NCI-H2029 treated with DMSO at 0.1 percent for 48 hours (cell line): ENCODE data around the gene ZNF490.
"Not testable (repeated sequence)": the region's sequence is repeated elsewhere in the genome, so short reads cannot be mapped to it uniquely, and the experiment has no call there.

Experiments used
- DNase-seq: peaks from one replicate; lab custom pipeline; 2025; lab: John Stamatoyannopoulos, UW

ZNF490 gene

DNA sequence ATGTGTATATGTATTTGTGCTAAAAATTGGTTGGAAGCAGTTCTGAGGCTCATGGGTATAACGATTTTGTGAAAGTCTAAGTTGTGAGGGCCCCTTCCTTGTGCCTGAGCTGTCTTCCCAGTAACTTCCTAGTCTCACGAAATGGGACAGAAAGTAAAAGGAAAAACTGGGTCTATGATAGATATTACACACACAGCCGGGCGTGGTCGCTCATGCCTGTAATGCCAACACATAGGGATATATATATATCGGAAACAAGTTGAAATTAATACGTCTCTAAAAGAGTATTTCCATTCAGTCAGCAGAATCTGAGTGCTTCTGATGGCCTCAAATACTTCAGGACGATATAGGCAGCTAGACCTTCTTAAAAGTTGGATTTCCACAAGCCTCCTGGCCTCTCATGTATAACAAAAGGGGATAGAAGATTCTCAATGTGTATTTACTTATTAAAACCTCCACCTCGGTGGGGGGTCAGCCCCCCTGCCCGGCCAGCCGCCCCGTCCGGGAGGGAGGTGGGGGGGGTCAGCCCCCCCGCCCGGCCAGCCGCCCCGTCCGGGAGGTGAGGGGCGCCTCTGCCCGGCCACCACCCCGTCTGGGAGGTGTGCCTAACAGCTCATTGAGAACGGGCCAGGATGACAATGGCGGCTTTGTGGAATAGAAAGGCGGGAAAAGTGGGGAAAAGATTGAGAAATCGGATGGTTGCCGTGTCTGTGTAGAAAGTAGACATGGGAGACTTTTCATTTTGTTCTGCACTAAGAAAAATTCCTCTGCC is 10.8 kb upstream of the ZNF490 start:
- not testable (repeated sequence) for DNase-seq

DNA sequence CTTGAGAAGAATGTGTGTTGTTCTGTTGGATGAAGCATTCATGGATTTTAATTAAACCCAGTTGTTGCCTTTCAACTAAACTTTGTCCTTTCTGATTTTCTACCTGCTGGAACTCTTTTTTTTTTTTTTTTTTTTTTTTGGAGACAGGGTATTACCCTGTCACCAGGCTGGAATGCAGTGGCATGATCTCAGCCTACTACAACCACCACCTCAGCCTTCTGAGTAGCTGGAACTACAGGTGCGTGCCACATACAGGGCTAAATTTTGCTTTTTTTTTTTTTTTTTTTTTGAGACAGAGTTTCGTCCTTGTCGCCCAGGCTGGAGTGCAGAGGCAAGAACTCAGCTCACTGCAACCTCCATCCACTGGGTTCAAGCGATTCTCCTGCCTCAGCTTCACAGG is 7.0 kb upstream of the ZNF490 start:
- DNase-seq = no peak

DNA sequence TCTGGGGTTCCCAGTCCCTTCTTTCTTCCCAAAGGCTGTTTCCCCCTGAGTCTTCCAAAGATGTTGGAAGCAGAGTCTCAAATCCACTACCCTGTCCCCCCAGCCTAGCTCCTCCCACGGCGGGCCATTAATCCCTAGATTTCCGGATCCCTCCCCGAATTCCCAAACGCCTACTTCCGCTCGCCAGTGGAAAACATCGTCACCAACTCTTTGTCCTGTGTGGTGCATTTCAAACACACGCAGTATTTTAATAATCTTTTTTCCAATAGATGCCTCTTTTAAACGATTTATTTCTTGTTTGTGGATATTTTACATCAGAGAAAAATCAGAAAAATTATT is 717 bp upstream of the ZNF490 start:
- DNase-seq = peak; percentile 38

DNA sequence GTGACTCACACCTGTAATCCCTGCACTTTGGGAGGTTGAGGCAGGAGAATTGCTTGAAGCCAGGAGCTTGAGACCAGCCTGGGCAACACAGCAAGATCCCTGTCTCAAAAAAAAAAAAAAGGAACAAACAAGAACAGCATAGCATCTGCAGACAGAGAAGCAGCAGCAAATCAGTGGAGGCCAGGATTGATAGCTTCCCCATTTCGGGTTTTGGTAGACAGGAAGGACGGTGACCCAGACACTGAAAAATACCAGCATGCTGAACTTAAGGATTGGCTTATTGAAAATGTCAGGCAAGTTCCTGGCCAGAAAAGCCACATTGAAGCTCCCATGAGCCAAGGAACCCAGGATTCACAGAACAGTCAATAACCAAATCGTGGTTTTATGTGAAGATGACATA is 3.0 kb downstream of the ZNF490 start:
- no peak for DNase-seq

DNA sequence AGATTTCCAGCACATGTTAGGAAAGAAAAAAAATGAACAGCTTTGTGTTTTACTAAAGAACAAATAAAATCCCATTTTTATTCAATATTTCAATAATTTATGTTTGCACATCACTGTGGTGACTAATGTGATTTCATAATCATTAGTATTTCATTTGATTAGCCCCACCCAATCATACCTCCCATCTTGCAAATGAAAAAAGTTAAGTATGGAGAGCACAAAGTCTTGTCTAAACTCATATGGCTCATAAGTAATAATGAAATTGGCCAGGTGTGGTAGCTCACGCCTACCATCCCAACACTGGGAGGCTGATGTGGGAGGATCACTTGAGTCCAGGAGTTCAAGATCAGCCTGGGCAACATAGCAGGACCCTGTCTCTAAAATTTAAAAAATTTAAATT is 3.8 kb downstream of the ZNF490 start:
- DNase-seq = no peak

DNA sequence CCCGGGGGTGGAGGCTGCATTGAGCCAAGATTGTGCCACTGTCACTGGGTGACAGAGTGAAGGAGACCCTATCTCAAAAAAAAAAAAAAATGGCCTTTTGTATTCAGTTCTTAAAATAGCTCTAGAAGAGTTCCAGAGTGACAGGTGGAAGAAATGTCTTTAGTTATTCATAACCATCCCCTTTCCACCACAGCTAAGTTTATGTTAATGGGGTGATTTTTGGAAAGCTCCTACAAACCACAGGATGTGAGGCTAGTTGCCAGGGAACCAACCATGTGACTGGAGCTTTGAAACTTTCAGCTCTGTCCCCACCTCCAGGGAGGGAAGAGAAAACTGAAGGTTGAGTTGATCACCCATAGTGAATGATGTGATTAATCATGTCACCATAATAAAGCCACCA is 6.9 kb downstream of the ZNF490 start:
- no peak for DNase-seq

DNA sequence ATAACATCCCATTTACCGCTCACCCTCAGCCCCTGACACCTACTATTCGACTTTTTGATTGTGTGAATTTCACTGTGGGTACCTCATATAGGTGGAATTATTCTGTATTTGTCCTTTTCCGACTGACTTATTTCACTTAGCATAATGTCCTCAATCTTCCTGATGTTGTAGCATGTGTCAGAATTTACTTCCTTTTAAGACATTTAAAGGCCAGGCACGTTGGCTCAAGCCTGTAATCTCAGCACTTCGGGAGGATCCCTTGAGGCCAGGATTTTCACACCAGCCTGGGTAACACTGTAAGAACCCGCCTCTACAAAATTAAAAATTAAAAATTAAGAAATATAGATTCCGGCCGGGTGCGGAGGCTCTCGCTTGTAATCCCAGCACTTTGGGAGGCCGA is 13.0 kb downstream of the ZNF490 start:
- DNase-seq = no peak

DNA sequence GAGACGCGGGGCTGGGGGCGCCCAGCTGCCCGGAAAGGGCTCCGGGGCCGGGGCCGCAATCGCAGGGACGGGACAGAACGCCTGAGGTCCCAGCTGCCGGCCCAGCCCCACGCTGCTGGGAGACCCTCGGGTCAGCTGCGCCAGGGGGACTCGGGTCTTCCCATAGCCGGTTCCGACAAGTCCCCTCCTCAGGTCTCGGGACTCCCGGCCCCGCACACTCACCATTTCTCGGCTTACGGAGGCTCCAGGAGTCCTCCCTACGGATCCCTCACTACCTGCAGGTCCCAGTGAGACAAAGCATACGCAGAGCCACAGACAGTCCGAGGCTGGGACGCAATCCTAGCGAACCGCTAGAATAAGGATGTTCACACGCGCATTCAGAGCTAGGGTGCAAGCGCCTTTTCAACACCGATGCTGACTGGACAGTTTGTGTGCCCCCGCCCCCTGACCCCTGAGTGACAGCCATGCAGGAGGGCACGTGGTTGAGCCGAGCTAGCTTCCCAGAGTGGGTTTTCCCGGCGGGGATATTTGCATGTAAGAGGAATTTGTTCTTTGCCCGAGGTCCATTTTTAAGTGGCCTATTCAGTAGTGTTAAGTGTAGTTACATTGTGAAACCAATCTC is 13.6 kb downstream of the ZNF490 start:
- no peak for DNase-seq

DNA sequence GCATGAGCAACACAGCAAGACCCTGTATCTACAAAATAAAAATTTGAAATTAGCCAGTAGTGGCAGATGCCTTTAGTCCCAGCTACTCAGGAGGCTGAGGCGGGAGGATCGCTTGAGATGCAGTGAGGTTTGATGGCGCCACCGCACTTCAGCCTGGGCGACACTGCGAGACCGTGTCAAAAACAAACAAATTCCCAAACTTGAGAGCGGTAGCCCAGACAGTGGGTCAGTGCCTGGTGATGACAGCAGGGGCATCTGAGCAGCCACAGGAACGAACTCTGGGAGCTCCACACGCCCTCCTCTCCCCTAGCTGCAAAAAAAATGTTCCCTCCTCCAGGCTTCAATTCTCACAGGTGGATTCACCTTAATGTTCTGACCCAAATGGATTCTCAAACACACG is 14.1 kb downstream of the ZNF490 start:
- DNase-seq = no peak

DNA sequence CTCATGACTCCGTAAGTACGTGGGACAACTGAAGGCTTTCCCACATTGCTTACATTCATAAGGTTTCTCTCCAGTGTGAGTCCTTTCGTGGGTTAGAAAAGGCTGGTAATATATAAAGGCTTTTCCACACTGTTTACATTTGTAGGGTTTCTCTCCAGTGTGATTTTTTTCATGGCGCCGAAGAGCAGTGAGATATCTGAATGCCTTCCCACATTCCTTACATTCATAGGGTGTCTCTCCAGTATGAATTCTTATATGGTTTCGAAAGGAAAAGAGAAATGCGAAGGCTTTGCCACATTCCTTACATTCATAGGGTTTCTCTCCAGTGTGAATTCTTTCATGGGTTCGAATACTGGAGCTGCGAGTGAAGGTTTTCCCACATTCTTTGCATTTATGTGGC is 29.5 kb downstream of the ZNF490 start:
- DNase-seq = no peak

DNA sequence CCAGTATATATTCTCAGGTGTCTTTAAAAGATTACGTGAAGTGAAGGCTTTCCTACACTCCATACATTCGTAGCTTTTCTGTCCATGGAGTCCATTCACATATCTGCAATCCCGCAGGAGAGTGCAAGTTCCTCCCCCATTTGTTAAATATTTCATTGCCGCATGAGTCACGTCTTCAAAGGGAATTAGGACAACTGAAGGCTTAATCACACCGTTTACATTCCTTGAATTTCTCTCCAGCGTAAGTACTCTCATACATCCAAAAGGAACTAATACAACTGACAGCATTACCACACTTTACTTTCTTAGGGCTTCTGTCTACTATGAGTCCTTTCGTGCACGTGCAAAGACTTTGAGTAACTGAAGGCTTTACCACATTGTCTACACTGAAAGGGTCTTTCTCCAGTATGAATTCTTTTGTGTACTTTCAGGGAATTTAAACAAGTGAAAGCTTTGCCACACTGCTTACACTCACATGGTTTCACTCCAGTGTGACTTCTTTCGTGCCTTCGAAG is 30.4 kb downstream of the ZNF490 start:
- DNase-seq = no peak

DNA sequence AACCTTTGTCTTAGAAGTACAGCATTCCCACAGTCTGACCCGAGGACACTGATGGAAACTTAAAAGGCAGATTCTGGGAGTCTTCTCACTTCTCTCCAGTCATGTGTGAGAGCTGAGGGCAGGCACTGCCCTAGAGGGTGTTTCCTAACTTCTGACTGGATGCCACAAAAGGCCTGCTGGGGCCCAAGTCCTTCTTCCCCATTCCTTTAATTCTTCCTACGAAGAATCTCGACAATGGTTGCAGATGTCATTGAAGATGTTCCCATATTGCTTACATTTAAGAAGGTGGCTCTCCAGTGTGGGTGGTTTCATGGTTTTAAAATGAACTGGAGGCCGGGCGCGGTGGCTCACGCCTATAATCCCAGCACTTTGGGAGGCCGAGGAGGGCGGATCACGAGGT is 32.0 kb downstream of the ZNF490 start:
- DNase-seq = no peak

DNA sequence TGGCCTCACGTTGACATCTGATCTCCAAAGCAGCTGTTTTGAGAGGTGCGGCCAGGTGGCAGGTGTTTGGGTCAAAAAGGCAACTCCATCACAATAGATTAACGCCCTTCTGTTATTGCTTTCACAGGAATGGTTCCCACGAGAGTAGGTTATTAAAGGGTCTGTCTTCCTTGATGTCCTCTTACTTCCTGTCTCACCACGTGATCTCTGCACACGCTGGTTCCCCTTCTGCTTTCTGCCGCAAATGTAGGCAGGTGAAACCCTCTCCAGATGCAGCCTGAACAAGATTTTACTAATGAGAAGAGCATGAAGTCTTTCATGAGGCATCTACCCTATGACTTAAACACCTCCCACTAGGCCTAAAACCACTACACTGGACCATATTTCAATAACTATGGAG is 36.6 kb downstream of the ZNF490 start:
- DNase-seq = peak; percentile 41

DNA sequence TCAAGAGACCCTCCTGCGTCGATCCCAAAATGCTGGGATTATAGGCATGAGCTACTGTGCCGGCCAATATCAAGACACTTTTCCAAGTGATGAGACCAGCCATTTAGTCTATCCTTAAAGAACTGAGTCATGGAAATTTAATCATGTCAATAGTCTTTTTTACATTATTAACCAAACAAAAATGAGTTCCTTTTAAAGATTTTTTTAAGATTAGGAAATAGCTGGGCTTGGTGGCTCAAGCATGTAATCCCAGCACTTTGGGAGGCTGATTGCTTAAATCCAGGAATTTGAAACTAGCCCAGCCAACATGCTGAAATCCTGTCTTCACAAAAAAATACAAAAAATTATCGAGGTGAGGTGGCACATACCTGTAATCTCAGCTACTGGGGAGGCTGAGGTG is 42.7 kb downstream of the ZNF490 start:
- DNase-seq = no peak

DNA sequence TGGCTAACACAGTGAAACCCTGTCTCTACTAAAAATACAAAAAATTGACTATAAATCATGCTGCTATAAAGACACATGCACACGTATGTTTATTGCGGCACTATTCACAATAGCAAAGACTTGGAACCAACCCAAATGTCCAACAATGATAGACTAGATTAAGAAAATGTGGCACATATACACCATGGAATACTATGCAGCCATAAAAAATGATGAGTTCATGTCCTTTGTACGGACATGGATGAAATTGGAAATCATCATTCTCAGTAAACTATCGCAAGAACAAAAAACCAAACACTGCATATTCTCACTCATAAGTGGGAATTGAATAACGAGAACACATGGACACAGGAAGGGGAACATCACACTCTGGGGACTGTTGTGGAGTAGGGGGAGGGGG is 44.2 kb downstream of the ZNF490 start:
- not testable (repeated sequence) for DNase-seq

DNA sequence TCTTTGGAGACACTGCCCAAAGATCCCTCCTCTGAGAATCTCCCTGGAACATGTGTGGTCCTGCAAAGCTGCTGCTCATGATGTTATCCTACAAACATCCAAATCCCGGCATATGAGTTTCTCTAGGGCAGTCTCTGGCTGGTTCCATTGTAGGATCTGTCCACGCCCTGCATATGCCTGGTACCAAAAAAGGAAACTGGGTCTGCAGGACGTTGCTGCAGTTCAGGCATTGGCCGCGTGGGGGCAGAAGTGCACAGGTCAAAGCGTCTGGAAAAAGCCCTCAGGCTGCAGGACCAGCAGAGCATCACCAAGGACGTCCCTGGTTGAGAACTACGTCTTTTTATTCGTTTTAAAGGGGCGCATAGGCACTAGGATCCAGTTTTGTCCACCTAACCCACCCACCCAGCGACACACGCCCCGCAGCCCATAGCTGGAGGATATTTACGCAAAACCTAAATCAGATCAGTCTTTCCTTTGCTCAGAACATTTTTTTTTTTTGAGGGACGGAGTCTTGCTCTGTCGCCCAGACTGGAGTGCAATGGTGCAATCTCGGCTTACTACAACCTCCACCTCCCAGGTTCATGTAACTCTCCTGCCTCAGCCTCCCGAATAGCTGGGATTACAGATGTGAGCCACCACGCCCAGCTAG is 46.5 kb downstream of the ZNF490 start:
- peak; percentile 61 for DNase-seq

DNA sequence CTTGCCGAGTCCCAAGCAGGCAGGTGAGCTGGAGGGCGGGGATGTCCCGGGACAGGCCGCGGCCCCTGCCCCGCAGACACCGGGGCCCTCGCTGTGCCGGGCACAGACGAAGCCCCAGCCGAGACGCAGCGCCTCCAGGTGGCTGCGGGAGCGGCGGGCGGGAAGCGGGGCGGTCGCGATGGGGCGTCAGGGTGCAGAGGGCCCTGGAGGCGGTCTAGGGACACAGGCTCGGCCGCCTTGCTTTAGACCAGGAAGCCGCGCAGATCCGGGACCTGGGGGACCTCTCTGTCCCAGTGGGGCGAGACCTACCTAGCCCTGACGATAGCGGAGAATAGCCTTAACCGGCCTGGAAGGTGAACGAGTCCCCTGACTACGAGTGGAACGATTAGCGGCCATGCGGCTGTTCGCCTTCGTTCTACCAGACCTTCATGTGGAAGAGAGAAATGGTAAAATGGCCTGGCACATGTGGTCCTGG is 55.1 kb downstream of the ZNF490 start:
- DNase-seq = no peak

DNA sequence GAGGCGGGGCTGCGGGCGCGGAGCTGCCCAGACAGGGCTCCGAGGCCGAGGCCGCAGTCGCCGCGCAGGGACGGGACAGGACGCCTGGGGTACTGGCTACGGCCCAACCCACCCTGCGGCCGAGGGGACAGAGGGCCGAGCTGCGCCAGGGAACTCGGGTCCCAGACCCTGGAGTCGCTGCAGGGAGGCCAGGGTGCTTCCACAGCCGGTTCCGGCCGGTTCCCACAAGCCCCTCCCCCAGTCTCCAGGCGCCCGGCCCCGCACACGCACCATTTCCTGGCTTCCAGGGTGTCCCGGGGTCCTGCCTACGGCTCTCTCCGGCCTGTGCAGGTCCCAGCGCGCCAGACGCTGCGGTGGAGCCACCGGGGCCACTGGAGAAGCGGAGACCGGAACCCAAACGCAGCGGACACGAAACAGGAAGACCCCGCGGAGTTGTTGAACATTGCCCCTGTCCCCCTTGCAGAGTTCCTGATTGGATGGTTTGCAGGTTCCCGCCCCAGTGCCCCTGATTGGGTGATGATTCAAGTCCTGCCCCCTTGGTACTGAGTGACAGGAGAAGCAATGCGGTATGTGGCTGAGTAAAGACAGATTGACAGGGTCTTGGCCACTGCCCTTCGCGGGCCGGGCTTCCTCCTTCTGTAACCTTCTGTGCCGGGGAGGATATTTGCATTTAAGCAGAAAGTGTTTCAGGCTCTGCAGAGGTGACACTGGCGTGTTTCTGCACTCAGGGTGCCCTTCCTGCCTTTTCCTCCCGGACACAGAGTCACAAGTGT is 59.4 kb downstream of the ZNF490 start, which contains the start of gene ZNF564:
ZNF564 (minus strand) TSS at position 423 of the 773 bp plus-strand sequence; CDS start at position 273, 150 bp downstream.
- peak; percentile 97 for DNase-seq

DNA sequence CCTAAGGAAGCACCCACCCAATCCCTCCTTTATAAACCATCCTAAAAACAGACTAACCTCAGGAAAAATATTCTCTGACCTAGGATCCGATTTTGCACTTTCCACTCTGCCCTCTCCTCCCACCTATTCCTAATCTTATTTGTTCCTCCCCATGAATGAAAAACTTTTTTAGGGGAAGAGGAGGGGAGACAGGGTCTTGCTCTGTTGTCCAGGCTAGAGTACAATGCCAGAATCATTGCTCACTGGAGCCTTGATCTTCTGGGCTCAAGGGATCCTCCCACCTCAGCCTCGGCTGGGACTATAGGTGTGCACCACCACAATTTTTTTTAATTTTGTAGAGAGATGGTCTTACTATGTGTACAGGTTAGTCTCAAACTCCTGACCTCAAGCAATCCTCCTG is 63.7 kb downstream of the ZNF490 start:
- DNase-seq = no peak

DNA sequence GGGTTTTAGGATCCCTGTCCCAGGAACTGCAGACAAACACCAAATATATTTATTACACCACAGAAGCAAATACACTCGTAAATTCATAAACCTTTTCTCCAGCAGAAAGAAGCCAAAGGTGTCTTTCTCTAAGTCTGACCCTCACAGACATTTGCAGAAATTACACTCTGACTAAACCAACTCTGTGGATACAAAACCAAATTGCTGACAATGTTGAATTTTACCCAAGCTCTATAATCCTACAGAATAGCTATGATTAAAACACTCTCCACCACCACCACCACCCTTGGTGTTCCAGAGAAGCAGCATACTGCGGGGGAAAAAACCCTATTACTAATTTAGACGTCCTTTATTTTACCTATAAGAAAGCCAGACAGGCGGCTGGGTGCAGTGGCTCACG is 64.5 kb downstream of the ZNF490 start:
- no peak for DNase-seq

DNA sequence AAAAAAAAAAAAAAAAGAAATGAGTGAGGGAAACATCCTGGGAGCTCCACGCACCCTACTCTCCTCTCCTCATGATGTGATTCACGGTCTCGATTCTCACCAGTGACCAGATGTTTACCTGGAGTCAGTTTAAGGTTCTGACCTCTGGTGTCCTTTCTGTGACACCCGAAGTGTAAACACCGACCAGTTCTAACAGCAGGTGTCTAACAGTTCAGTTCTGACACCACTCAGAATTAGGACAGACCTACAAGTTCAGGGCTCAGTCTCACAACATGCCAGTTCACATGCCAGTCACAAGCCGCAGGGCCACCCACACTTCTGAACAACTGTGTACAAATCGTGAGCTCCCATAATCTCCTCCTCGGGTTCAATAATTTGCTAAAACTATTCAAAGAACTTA is 65.3 kb downstream of the ZNF490 start:
- DNase-seq = no peak

DNA sequence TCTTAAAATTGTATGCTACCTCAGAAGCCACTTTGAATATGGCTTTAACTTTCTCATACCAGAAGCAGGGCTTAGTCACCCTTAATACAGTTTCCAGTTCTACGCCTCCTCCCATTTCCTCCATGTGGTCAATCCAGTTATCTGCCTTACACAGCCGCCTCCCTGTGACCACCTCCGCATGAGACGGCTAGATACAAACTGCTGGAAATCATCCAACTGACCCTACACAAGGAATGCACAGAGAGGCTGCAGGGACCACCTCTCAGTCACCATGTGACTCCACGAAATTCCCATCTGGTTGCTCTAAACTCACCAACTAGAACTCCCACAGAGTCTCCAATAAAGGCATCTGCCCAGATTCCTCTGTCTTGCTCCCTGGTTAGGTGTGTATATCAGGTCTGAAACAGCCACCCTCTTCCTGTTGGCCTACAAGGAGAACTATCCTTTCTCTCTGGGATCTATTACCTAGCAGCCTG is 66.2 kb downstream of the ZNF490 start:
- no peak for DNase-seq
